Neural crest cell (in vitro differentiated cells): Measurements from ENCODE around the gene GABRG3. TPM values are rescaled to one million over a fixed set of nuclear protein-coding genes. Genes with fewer than 3 reads are reported as not detected.

Experiments used
- DNase-seq: peaks from one replicate; pipeline ENCODE4 v3.0.0; 2021; ENCODE audit warnings: low read depth, mixed read lengths, low spot score
- H3K27ac Mint-ChIP-seq: one replicate; pipeline ENCODE4 v1.8.0; 2021; ENCODE audit warnings: mild to moderate bottlenecking, mixed read lengths; ENCODE audit not compliant: unreplicated experiment
- H3K27me3 Mint-ChIP-seq: 2 replicates; pipeline ENCODE4 v1.8.0; 2021; ENCODE audit warnings: low read depth, mild to moderate bottlenecking, mixed read lengths
- H3K36me3 Mint-ChIP-seq: 2 replicates; pipeline ENCODE4 v1.8.0; 2021; ENCODE audit warnings: low read depth, mild to moderate bottlenecking, mixed read lengths
- H3K4me1 Mint-ChIP-seq: 2 replicates; pipeline ENCODE4 v1.8.0; 2021; ENCODE audit warnings: mixed read lengths
- H3K4me3 Mint-ChIP-seq: one replicate; pipeline ENCODE4 v1.8.0; 2021; ENCODE audit warnings: mild to moderate bottlenecking, mixed read lengths
- H3K9me3 Mint-ChIP-seq: 2 replicates; pipeline ENCODE4 v1.8.0; 2021; ENCODE audit warnings: mixed read lengths
- CTCF ChIP-seq: fragments of 200-600 bp; sonication (generic); conservative IDR thresholded peaks from 2 replicates; pipeline ENCODE4 v1.5.0; 2021; ENCODE audit warnings: antibody characterized with exemption, mild to moderate bottlenecking
- total RNA-seq: library from RNA; stranded (reverse); gene quantifications from 2 replicates; pipeline ENCODE4 v1.2.1, GENCODE V29; 2021

GABRG3 gene
- total RNA-seq, 1 donor from 2014 or later: 4.5 TPM

GRCh38 chr15:27342991-27343390 lies 372.0 kb downstream of the GABRG3 start:
- no peaks in the 10 kb centered on the region for H3K9me3 Mint-ChIP-seq
- H3K27ac Mint-ChIP-seq: no peak overlapping the region
- H3K27me3 Mint-ChIP-seq: no peaks in the 10 kb centered on the region
- no peak for TF ChIP-seq CTCF
- no peaks in the 10 kb centered on the region for H3K36me3 Mint-ChIP-seq
- no peak for DNase-seq
- peaks cover 8% of the 10 kb centered on the region for H3K4me1 Mint-ChIP-seq
- H3K4me3 Mint-ChIP-seq: no peak overlapping the region

GRCh38 chr15:27352136-27352535 lies 381.2 kb downstream of the GABRG3 start:
- Mint-ChIP-seq H3K4me1 (no peaks in the 10 kb centered on the region), H3K9me3 (no peaks in the 10 kb centered on the region), H3K27ac (no peak overlapping the region), H3K4me3 (no peak overlapping the region), H3K36me3 (no peaks in the 10 kb centered on the region), H3K27me3 (no peaks in the 10 kb centered on the region)
- DNase-seq: no peak
- TF ChIP-seq CTCF: no peak

- H3K4me1 Mint-ChIP-seq: no peaks in the 10 kb centered on the region
- no peak for TF ChIP-seq CTCF
- H3K27ac Mint-ChIP-seq: no peak overlapping the region
These were observed 382.9 kb downstream of the GABRG3 start for GRCh38 chr15:27353856-27354255.

GRCh38 chr15:27358751-27359434 lies 387.9 kb downstream of the GABRG3 start:
- no peaks in the 10 kb centered on the region for H3K4me1 Mint-ChIP-seq
- DNase-seq: peak; percentile 49
- TF ChIP-seq CTCF: peak; percentile 93
- no peaks in the 10 kb centered on the region for H3K36me3 Mint-ChIP-seq
- no peak overlapping the region for H3K4me3 Mint-ChIP-seq
- H3K9me3 Mint-ChIP-seq: no peaks in the 10 kb centered on the region
- peaks cover 2% of the 10 kb centered on the region for H3K27me3 Mint-ChIP-seq
- H3K27ac Mint-ChIP-seq: no peak overlapping the region

More at GRCh38 chr15:27353856-27354255, 382.9 kb downstream of the GABRG3 start:
- no peaks in the 10 kb centered on the region for H3K9me3 Mint-ChIP-seq
- H3K36me3 Mint-ChIP-seq: no peaks in the 10 kb centered on the region
- no peak overlapping the region for H3K4me3 Mint-ChIP-seq
- DNase-seq: no peak
- peaks cover 2% of the 10 kb centered on the region for H3K27me3 Mint-ChIP-seq

GRCh38 chr15:27359586-27359985 lies 388.6 kb downstream of the GABRG3 start:
- TF ChIP-seq CTCF: no peak
- H3K4me3 Mint-ChIP-seq: no peak overlapping the region
- DNase-seq: no peak
- H3K27me3 Mint-ChIP-seq: peaks cover 2% of the 10 kb centered on the region
- H3K9me3 Mint-ChIP-seq: no peaks in the 10 kb centered on the region
- no peak overlapping the region for H3K27ac Mint-ChIP-seq
- no peaks in the 10 kb centered on the region for H3K4me1 Mint-ChIP-seq
- H3K36me3 Mint-ChIP-seq: no peaks in the 10 kb centered on the region
